Measurements from ENCODE around the gene DNAJB13.

The DNAJB13 gene

GRCh38 chr11:74000307-74001133 is 49.7 kb downstream of the DNAJB13 start:
- DNase-seq (ENCODE audit: low spot score): no peak

GRCh38 chr11:74001822-74002286 is 51.0 kb downstream of the DNAJB13 start:
- no peak for DNase-seq (ENCODE audit: low spot score)

- no peak for DNase-seq (ENCODE audit: low spot score)
These were observed 52.0 kb downstream of the DNAJB13 start for GRCh38 chr11:74002832-74003231.

- no peak for DNase-seq (ENCODE audit: low spot score)
These were observed 53.3 kb downstream of the DNAJB13 start for GRCh38 chr11:74004046-74004695.

GRCh38 chr11:74004759-74005615 is 54.2 kb downstream of the DNAJB13 start:
- no peak for DNase-seq (ENCODE audit: low spot score)

GRCh38 chr11:74005721-74006517 is 55.1 kb downstream of the DNAJB13 start:
- no peak for DNase-seq (ENCODE audit: low spot score)

GRCh38 chr11:74006743-74007304 is 56.0 kb downstream of the DNAJB13 start:
- no peak for DNase-seq (ENCODE audit: low spot score)

- no peak for DNase-seq (ENCODE audit: low spot score)
These were observed 57.0 kb downstream of the DNAJB13 start for GRCh38 chr11:74007691-74008372.

- no peak for DNase-seq (ENCODE audit: low spot score)
These were observed 57.8 kb downstream of the DNAJB13 start, which contains the start of gene UCP3 for GRCh38 chr11:74008373-74009229. Gene UCP3 (minus strand): TSS chr11:74009085. CDS start chr11:74007042, 2,043 bp downstream.

- no peak for DNase-seq (ENCODE audit: low spot score)
These were observed 58.4 kb downstream of the DNAJB13 start for GRCh38 chr11:74009230-74009547.

GRCh38 chr11:74009675-74010305 is 59.0 kb downstream of the DNAJB13 start:
- DNase-seq (ENCODE audit: low spot score): no peak

- DNase-seq (ENCODE audit: low spot score): no peak
These were observed 59.8 kb downstream of the DNAJB13 start for GRCh38 chr11:74010306-74011300.

- no peak for DNase-seq (ENCODE audit: low spot score)
These were observed 60.7 kb downstream of the DNAJB13 start for GRCh38 chr11:74011360-74012073.

GRCh38 chr11:74012074-74012809 is 61.4 kb downstream of the DNAJB13 start:
- DNase-seq (ENCODE audit: low spot score): no peak

- DNase-seq (ENCODE audit: low spot score): no peak
These were observed 62.3 kb downstream of the DNAJB13 start for GRCh38 chr11:74013141-74013540.

- DNase-seq (ENCODE audit: low spot score): no peak
These were observed 64.1 kb downstream of the DNAJB13 start for GRCh38 chr11:74014880-74015279.
